GM23338 (cell line): ENCODE measurements around the gene STEAP3. TPM values are rescaled to one million over a fixed set of nuclear protein-coding genes. Genes with fewer than 3 reads are reported as not detected.

Experiments used
- EZH2 ChIP-seq: fragments of 200-600 bp; sonication (generic); IDR thresholded peaks from one replicate; pipeline ENCODE4 v1.8.0; 2017; ENCODE audit warnings: antibody characterized with exemption, mild to moderate bottlenecking, low read depth; ENCODE audit not compliant: unreplicated experiment
- EZH2phosphoT487 ChIP-seq: fragments of 200-600 bp; sonication (generic); IDR thresholded peaks from one replicate; pipeline ENCODE4 v1.8.1; 2018; ENCODE audit warnings: antibody characterized with exemption; ENCODE audit not compliant: unreplicated experiment
- NANOG ChIP-seq: IDR thresholded peaks from 2 replicates; pipeline ENCODE4 v1.6.1; 2016; ENCODE audit warnings: antibody characterized with exemption, borderline replicate concordance
- POLR2AphosphoS5 ChIP-seq: IDR thresholded peaks from 2 replicates; pipeline ENCODE4 v1.6.1; 2016; ENCODE audit warnings: antibody characterized with exemption, low read depth
- STAT1 ChIP-seq: IDR thresholded peaks from one replicate; pipeline ENCODE4 v1.6.1; 2016; ENCODE audit warnings: antibody characterized with exemption; ENCODE audit not compliant: unreplicated experiment
- ZNF331 ChIP-seq: fragments of 250-450 bp; sonication (Bioruptor Pico); IDR thresholded peaks from 2 replicates; pipeline ENCODE4 v1.5.0; 2020; ENCODE audit warnings: low read depth, mild to moderate bottlenecking, moderate library complexity
- polyA plus RNA-seq: library from polyadenylated mRNA; unstranded; fragments of >200 nt; fragmentation: Nextera tagmentation; extraction: Ambion mirVana; gene quantifications from 2 replicates; pipeline ENCODE4 v1.2.1, GENCODE V29; 2016
- total RNA-seq: library from RNA; depleted of rRNA; stranded (reverse); fragments of >200 nt; shearing (Covaris generic); gene quantifications from 2 replicates; pipeline ENCODE4 v1.2.3, GENCODE V29; 2014
- TF ChIP-seq, protein P1 (sequence below): fragments of 250-450 bp; sonication (Bioruptor Pico); IDR thresholded peaks from 2 replicates; pipeline ENCODE4 v1.5.0; 2020; ENCODE audit warnings: mild to moderate bottlenecking, moderate library complexity
- TF ChIP-seq, protein P2 (sequence below): IDR thresholded peaks from 2 replicates; pipeline ENCODE4 v1.6.1; 2016; ENCODE audit warnings: antibody characterized with exemption
- TF ChIP-seq, protein P3 (sequence below): IDR thresholded peaks from one replicate; pipeline ENCODE4 v1.6.1; 2018; ENCODE audit warnings: antibody characterized with exemption; ENCODE audit not compliant: unreplicated experiment

The STEAP3 gene
- total and polyA plus RNA-seq, 2 experiments from 2014 or later: 8.6 to 27.3 TPM

DNA sequence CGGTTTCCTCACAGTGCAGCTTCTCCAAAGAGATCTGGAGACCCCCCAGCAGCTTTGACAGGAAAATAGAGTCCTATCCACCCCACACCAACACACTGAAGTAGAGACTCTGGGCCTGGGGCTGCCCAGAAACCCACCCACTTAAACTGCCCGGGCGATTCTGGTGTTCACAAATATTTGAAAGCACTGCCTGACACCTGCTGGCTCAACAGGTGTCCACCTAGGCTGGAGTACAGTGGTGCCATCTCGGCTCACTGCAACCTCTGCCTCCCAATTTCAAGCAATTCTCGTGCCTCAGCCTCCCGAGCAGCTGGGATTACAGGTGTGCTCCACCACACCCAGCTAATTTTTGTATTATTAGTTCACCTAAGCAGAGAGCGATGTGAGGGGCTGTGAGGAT is 5.3 kb downstream of the STEAP3 start (continued):
- TF ChIP-seq, protein P1, sequence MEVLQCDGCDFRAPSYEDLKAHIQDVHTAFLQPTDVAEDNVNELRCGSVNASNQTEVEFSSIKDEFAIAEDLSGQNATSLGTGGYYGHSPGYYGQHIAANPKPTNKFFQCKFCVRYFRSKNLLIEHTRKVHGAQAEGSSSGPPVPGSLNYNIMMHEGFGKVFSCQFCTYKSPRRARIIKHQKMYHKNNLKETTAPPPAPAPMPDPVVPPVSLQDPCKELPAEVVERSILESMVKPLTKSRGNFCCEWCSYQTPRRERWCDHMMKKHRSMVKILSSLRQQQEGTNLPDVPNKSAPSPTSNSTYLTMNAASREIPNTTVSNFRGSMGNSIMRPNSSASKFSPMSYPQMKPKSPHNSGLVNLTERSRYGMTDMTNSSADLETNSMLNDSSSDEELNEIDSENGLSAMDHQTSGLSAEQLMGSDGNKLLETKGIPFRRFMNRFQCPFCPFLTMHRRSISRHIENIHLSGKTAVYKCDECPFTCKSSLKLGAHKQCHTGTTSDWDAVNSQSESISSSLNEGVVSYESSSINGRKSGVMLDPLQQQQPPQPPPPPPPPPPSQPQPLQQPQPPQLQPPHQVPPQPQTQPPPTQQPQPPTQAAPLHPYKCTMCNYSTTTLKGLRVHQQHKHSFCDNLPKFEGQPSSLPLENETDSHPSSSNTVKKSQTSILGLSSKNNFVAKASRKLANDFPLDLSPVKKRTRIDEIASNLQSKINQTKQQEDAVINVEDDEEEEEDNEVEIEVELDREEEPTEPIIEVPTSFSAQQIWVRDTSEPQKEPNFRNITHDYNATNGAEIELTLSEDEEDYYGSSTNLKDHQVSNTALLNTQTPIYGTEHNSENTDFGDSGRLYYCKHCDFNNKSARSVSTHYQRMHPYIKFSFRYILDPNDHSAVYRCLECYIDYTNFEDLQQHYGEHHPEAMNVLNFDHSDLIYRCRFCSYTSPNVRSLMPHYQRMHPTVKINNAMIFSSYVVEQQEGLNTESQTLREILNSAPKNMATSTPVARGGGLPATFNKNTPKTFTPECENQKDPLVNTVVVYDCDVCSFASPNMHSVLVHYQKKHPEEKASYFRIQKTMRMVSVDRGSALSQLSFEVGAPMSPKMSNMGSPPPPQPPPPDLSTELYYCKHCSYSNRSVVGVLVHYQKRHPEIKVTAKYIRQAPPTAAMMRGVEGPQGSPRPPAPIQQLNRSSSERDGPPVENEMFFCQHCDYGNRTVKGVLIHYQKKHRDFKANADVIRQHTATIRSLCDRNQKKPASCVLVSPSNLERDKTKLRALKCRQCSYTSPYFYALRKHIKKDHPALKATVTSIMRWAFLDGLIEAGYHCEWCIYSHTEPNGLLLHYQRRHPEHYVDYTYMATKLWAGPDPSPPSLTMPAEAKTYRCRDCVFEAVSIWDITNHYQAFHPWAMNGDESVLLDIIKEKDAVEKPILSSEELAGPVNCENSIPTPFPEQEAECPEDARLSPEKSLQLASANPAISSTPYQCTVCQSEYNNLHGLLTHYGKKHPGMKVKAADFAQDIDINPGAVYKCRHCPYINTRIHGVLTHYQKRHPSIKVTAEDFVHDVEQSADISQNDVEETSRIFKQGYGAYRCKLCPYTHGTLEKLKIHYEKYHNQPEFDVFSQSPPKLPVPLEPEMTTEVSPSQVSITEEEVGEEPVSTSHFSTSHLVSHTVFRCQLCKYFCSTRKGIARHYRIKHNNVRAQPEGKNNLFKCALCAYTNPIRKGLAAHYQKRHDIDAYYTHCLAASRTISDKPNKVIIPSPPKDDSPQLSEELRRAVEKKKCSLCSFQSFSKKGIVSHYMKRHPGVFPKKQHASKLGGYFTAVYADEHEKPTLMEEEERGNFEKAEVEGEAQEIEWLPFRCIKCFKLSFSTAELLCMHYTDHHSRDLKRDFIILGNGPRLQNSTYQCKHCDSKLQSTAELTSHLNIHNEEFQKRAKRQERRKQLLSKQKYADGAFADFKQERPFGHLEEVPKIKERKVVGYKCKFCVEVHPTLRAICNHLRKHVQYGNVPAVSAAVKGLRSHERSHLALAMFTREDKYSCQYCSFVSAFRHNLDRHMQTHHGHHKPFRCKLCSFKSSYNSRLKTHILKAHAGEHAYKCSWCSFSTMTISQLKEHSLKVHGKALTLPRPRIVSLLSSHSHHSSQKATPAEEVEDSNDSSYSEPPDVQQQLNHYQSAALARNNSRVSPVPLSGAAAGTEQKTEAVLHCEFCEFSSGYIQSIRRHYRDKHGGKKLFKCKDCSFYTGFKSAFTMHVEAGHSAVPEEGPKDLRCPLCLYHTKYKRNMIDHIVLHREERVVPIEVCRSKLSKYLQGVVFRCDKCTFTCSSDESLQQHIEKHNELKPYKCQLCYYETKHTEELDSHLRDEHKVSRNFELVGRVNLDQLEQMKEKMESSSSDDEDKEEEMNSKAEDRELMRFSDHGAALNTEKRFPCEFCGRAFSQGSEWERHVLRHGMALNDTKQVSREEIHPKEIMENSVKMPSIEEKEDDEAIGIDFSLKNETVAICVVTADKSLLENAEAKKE: no peak
- TF ChIP-seq NANOG (no peak), EZH2 (no peak), EZH2phosphoT487 (no peak), STAT1 (no peak), ZNF331 (CRISPR knock-in tag) (no peak), POLR2AphosphoS5 (no peak)
- TF ChIP-seq, protein P2, sequence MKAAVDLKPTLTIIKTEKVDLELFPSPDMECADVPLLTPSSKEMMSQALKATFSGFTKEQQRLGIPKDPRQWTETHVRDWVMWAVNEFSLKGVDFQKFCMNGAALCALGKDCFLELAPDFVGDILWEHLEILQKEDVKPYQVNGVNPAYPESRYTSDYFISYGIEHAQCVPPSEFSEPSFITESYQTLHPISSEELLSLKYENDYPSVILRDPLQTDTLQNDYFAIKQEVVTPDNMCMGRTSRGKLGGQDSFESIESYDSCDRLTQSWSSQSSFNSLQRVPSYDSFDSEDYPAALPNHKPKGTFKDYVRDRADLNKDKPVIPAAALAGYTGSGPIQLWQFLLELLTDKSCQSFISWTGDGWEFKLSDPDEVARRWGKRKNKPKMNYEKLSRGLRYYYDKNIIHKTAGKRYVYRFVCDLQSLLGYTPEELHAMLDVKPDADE: no peak
- TF ChIP-seq, protein P3, sequence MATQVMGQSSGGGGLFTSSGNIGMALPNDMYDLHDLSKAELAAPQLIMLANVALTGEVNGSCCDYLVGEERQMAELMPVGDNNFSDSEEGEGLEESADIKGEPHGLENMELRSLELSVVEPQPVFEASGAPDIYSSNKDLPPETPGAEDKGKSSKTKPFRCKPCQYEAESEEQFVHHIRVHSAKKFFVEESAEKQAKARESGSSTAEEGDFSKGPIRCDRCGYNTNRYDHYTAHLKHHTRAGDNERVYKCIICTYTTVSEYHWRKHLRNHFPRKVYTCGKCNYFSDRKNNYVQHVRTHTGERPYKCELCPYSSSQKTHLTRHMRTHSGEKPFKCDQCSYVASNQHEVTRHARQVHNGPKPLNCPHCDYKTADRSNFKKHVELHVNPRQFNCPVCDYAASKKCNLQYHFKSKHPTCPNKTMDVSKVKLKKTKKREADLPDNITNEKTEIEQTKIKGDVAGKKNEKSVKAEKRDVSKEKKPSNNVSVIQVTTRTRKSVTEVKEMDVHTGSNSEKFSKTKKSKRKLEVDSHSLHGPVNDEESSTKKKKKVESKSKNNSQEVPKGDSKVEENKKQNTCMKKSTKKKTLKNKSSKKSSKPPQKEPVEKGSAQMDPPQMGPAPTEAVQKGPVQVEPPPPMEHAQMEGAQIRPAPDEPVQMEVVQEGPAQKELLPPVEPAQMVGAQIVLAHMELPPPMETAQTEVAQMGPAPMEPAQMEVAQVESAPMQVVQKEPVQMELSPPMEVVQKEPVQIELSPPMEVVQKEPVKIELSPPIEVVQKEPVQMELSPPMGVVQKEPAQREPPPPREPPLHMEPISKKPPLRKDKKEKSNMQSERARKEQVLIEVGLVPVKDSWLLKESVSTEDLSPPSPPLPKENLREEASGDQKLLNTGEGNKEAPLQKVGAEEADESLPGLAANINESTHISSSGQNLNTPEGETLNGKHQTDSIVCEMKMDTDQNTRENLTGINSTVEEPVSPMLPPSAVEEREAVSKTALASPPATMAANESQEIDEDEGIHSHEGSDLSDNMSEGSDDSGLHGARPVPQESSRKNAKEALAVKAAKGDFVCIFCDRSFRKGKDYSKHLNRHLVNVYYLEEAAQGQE: no peak
